ENCODE data around the gene PPL.

The PPL gene

GRCh38 chr16:4942481-4942880, 5.5 kb upstream of the PPL start:
- Histone ChIP-seq H3K27ac (ENCODE audit: extremely low read depth, low read depth, low read length) (peak overlapping the region; percentile 65; the same call in 1 of the 2 replicates), H3K9me3 (ENCODE audit: control insufficient read depth, insufficient read depth, low read depth, low read length) (no peaks in the 10 kb centered on the region), H3K4me3 (ENCODE audit: low read depth, low read length) (no peak overlapping the region), H3K4me1 (ENCODE audit: control insufficient read depth, insufficient read depth, low read length) (peaks cover 27% of the 10 kb centered on the region), H3K36me3 (ENCODE audit: control insufficient read depth in 2 of 2, insufficient read depth in 1 of 2, low read length in 2 of 2) (no peaks in the 10 kb centered on the region)
- TF ChIP-seq, protein P1, sequence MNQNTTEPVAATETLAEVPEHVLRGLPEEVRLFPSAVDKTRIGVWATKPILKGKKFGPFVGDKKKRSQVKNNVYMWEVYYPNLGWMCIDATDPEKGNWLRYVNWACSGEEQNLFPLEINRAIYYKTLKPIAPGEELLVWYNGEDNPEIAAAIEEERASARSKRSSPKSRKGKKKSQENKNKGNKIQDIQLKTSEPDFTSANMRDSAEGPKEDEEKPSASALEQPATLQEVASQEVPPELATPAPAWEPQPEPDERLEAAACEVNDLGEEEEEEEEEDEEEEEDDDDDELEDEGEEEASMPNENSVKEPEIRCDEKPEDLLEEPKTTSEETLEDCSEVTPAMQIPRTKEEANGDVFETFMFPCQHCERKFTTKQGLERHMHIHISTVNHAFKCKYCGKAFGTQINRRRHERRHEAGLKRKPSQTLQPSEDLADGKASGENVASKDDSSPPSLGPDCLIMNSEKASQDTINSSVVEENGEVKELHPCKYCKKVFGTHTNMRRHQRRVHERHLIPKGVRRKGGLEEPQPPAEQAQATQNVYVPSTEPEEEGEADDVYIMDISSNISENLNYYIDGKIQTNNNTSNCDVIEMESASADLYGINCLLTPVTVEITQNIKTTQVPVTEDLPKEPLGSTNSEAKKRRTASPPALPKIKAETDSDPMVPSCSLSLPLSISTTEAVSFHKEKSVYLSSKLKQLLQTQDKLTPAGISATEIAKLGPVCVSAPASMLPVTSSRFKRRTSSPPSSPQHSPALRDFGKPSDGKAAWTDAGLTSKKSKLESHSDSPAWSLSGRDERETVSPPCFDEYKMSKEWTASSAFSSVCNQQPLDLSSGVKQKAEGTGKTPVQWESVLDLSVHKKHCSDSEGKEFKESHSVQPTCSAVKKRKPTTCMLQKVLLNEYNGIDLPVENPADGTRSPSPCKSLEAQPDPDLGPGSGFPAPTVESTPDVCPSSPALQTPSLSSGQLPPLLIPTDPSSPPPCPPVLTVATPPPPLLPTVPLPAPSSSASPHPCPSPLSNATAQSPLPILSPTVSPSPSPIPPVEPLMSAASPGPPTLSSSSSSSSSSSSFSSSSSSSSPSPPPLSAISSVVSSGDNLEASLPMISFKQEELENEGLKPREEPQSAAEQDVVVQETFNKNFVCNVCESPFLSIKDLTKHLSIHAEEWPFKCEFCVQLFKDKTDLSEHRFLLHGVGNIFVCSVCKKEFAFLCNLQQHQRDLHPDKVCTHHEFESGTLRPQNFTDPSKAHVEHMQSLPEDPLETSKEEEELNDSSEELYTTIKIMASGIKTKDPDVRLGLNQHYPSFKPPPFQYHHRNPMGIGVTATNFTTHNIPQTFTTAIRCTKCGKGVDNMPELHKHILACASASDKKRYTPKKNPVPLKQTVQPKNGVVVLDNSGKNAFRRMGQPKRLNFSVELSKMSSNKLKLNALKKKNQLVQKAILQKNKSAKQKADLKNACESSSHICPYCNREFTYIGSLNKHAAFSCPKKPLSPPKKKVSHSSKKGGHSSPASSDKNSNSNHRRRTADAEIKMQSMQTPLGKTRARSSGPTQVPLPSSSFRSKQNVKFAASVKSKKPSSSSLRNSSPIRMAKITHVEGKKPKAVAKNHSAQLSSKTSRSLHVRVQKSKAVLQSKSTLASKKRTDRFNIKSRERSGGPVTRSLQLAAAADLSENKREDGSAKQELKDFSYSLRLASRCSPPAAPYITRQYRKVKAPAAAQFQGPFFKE (tag by site-specific recombination; IDR thresholded peaks at IDR 0.05; ENCODE audit: borderline replicate concordance), result no peak
- TF ChIP-seq ZNF391 (tag by site-specific recombination; IDR thresholded peaks at IDR 0.05; ENCODE audit: borderline replicate concordance, low read depth), result no peak
- no peak for TF ChIP-seq ZBTB49 (tag by site-specific recombination; IDR thresholded peaks at IDR 0.05; ENCODE audit: low read depth)
- no peak for TF ChIP-seq PRDM6 (tag by site-specific recombination; IDR thresholded peaks at IDR 0.05)
- TF ChIP-seq, protein P2, sequence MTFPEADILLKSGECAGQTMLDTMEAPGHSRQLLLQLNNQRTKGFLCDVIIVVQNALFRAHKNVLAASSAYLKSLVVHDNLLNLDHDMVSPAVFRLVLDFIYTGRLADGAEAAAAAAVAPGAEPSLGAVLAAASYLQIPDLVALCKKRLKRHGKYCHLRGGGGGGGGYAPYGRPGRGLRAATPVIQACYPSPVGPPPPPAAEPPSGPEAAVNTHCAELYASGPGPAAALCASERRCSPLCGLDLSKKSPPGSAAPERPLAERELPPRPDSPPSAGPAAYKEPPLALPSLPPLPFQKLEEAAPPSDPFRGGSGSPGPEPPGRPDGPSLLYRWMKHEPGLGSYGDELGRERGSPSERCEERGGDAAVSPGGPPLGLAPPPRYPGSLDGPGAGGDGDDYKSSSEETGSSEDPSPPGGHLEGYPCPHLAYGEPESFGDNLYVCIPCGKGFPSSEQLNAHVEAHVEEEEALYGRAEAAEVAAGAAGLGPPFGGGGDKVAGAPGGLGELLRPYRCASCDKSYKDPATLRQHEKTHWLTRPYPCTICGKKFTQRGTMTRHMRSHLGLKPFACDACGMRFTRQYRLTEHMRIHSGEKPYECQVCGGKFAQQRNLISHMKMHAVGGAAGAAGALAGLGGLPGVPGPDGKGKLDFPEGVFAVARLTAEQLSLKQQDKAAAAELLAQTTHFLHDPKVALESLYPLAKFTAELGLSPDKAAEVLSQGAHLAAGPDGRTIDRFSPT (tag by site-specific recombination; IDR thresholded peaks at IDR 0.05), result no peak
- ChIA-PET CTCF (interaction anchor here (0.5 to 1.5 kb wide), 2 partner anchors 14 to 674 kb away, joined by 3 to 7 read pairs; no protein-coding TSS in a partner anchor), POLR2A (interaction anchor here (0.7 to 1.5 kb wide), 3 partner anchors 96 to 307 kb away, joined by 3 to 4 read pairs (median 3); partner anchors contain the start of genes ANKS3, DNAAF8, GLYR1 and UBN1)

- ChIA-PET POLR2A (no interaction called here), CTCF (interaction anchor here (0.6 to 1.1 kb wide), 2 partner anchors 15 to 234 kb away, joined by 3 to 4 read pairs; no protein-coding TSS in a partner anchor)
- Histone ChIP-seq H3K4me3 (ENCODE audit: low read depth, low read length) (no peak overlapping the region), H3K9me3 (ENCODE audit: control insufficient read depth, insufficient read depth, low read depth, low read length) (no peaks in the 10 kb centered on the region), H3K27ac (ENCODE audit: extremely low read depth, low read depth, low read length) (no peak overlapping the region), H3K36me3 (ENCODE audit: control insufficient read depth in 2 of 2, insufficient read depth in 1 of 2, low read length in 2 of 2) (no peaks in the 10 kb centered on the region), H3K4me1 (ENCODE audit: control insufficient read depth, insufficient read depth, low read length) (peaks cover 31% of the 10 kb centered on the region)
- peak; percentile 61 for TF ChIP-seq ZEB2 (tag by site-specific recombination; IDR thresholded peaks at IDR 0.05)
- TF ChIP-seq ZNF785 (tag by site-specific recombination; IDR thresholded peaks at IDR 0.05), result no peak
Measured at GRCh38 chr16:4940719-4941118, 3.8 kb upstream of the PPL start.

GRCh38 chr16:4938683-4939030, 1.7 kb upstream of the PPL start:
- H3K27ac ChIP-seq (ENCODE audit: extremely low read depth, low read depth, low read length), result no peak overlapping the region
- POLR2A ChIA-PET, result no interaction called here
- H3K4me3 ChIP-seq (ENCODE audit: low read depth, low read length), result no peak overlapping the region
- no peaks in the 10 kb centered on the region for H3K36me3 ChIP-seq (ENCODE audit: control insufficient read depth in 2 of 2, insufficient read depth in 1 of 2, low read length in 2 of 2)
- TF ChIP-seq SCRT1 (tag by site-specific recombination; IDR thresholded peaks at IDR 0.05; ENCODE audit: borderline replicate concordance) (peak; percentile 6; the same call in 1 of the 2 replicates), EGR2 (tag by site-specific recombination; IDR thresholded peaks at IDR 0.05; ENCODE audit: low read depth) (no peak)
- CTCF ChIA-PET, result interaction anchor here (0.7 kb wide), 1 partner anchor 314 kb away, joined by 3 read pairs; the partner anchor contains the start of gene MGRN1
- no peaks in the 10 kb centered on the region for H3K9me3 ChIP-seq (ENCODE audit: control insufficient read depth, insufficient read depth, low read depth, low read length)
- peaks cover 14% of the 10 kb centered on the region for H3K4me1 ChIP-seq (ENCODE audit: control insufficient read depth, insufficient read depth, low read length)

Measured in HEK293 (cell line).